Prostate gland (tissue), 2 donors: ENCODE data around the gene USP26. TPM values are rescaled to one million over a fixed set of nuclear protein-coding genes. Genes with fewer than 3 reads are reported as not detected.

Experiments used
- DNase-seq: peaks from one replicate; pipeline ENCODE4 v3.0.0-alpha.2; 2019; ENCODE audit warnings: low spot score
- H3K27ac ChIP-seq, 2 donors: fragments of 200-600 bp; sonication (generic); 2 replicates each; pipeline ENCODE4 v1.5.1; 2017 to 2019
- H3K27me3 ChIP-seq: fragments of 200-600 bp; sonication (generic); replicated peaks from 2 replicates; pipeline ENCODE4 v1.5.1; 2019; ENCODE audit not compliant: insufficient read depth
- H3K36me3 ChIP-seq, 2 donors: fragments of 200-600 bp; sonication (generic); 1 replicate in 1 of 2; 2 replicates in 1 of 2; pipeline versions ENCODE4 v1.5.1 to v1.8.1; 2017 to 2019
- H3K4me1 ChIP-seq: fragments of 200-600 bp; sonication (generic); replicated peaks from 2 replicates; pipeline ENCODE4 v1.5.1; 2019
- H3K4me3 ChIP-seq, 2 donors: fragments of 200-600 bp; sonication (generic); 2 replicates each; pipeline ENCODE4 v1.5.1; 2017 to 2019
- H3K9me3 ChIP-seq: fragments of 200-600 bp; sonication (generic); 2 replicates; pipeline ENCODE4 v1.5.1; 2017
- CTCF ChIP-seq, 4 experiments: fragments of 200-600 bp in 2 of 4; fragments of 450-650 bp in 2 of 4; sonication (generic) in 2 of 4; IDR thresholded peaks; 1 replicate in 3 of 4; 2 replicates in 1 of 4; pipeline ENCODE4 v1.5.1; 2016 to 2019; ENCODE audit warnings: antibody characterized with exemption in 4 of 4, mild to moderate bottlenecking in 2 of 4, moderate library complexity in 2 of 4
- POLR2A ChIP-seq: fragments of 450-650 bp; IDR thresholded peaks from one replicate; pipeline ENCODE4 v1.6.1; 2016; ENCODE audit warnings: antibody characterized with exemption, mild to moderate bottlenecking
- POLR2AphosphoS5 ChIP-seq: sonication (generic); formaldehyde crosslinking; IDR thresholded peaks from one replicate; pipeline ENCODE4 v1.6.1; 2017; ENCODE audit warnings: antibody characterized with exemption
- whole genome bisulfite sequencing: methylation state at CpG from one replicate; pipeline ENCODE4 v1.1.5; 2018; 5-methylcytosine and 5-hydroxymethylcytosine counted together
- intact Hi-C: fragments of 100-400 bp; cut with DNase I; formaldehyde crosslinking; loops from one replicate; pipeline ENCODE4 v1.14.2; 2022
- total RNA-seq, 2 donors: library from RNA; depleted of rRNA; stranded (reverse); fragments of >200 nt; gene quantifications; one replicate each; pipeline ENCODE4 v1.1.0, GENCODE V29; 2016

The USP26 gene
- total RNA-seq, 2 donors from 2014 or later: 4.5 TPM; not detected in 1

- TF ChIP-seq POLR2A: no peak
- TF ChIP-seq CTCF (IDR thresholded peaks at IDR 0.05): no peak
- no peak for TF ChIP-seq POLR2AphosphoS5
- H3K36me3 ChIP-seq: no peaks in the 10 kb centered on the region
- H3K27ac ChIP-seq: no peak overlapping the region
- no peaks in the 10 kb centered on the region for H3K4me1 ChIP-seq
- no peak overlapping the region for H3K4me3 ChIP-seq
- no peaks in the 10 kb centered on the region for H3K27me3 ChIP-seq
- DNase-seq: no peak
- H3K9me3 ChIP-seq: no peaks in the 10 kb centered on the region
- intact Hi-C loops: no loop called here
Measured at GRCh38 chrX:133072566-133072965, 24.3 kb downstream of the USP26 start.

DNA sequence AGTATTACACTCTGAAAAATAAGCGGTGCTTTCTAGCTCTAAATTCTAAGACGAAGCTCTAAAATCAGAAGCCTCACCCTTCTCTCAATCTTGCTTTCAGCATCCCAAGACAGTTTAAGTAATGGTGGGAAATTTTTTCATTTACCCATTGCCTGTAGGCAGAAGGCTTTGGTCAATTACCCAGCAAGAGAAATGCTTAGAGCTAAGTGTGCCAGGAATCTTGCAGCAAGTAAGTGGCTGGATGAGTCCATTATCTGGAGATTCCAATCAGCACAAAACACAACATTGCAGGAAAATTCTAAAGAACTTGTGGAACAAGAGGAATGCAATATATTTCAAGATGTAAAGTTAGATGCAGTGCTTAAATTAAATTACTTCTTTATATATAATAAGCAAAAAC, 28.4 kb downstream of the USP26 start:
- 97% methylated on average over 2 of the region's 2 CpGs for WGBS
- no peak for DNase-seq
- intact Hi-C loops: no loop called here

DNA sequence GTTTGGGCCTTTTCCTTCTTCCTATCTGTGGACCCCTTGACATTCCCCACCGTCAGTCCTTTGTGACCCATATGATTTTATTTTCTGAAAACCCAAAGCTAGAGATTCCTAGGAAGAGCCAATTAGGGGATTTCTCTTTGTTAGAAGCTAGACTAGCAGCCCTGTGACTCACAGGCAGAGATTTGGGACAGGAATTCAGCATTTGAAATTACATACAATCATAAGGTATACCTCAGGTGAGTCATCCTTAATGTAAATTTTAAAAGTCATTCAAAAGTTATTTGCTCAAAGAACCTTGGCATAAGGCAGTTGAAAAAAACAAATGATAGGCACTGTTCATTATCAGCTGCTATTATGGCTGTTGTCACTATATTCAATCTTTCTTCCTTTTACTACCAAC, 40.6 kb downstream of the USP26 start:
- Histone ChIP-seq H3K27ac (no peak overlapping the region), H3K27me3 (no peaks in the 10 kb centered on the region), H3K36me3 (no peaks in the 10 kb centered on the region), H3K9me3 (no peaks in the 10 kb centered on the region), H3K4me3 (no peak overlapping the region), H3K4me1 (no peaks in the 10 kb centered on the region)
- TF ChIP-seq POLR2AphosphoS5: no peak
- no peak for TF ChIP-seq CTCF (IDR thresholded peaks at IDR 0.05)
- TF ChIP-seq POLR2A: no peak
- no peak for DNase-seq
- intact Hi-C loops: no loop called here
- WGBS: 77% methylated on average over 1 of the region's 1 CpG

More for the DNA sequence above, 28.4 kb downstream of the USP26 start:
- H3K27ac ChIP-seq: no peak overlapping the region
- no peaks in the 10 kb centered on the region for H3K9me3 ChIP-seq
- no peaks in the 10 kb centered on the region for H3K4me1 ChIP-seq
- H3K27me3 ChIP-seq: no peaks in the 10 kb centered on the region
- no peaks in the 10 kb centered on the region for H3K36me3 ChIP-seq
- H3K4me3 ChIP-seq: no peak overlapping the region
- no peak for TF ChIP-seq CTCF (IDR thresholded peaks at IDR 0.05)
- no peak for TF ChIP-seq POLR2A
- TF ChIP-seq POLR2AphosphoS5: no peak

GRCh38 chrX:133054761-133055405, 42.0 kb downstream of the USP26 start:
- intact Hi-C loops: no loop called here
- no peak for TF ChIP-seq POLR2A
- no peak for TF ChIP-seq POLR2AphosphoS5
- TF ChIP-seq CTCF (IDR thresholded peaks at IDR 0.05): no peak
- Histone ChIP-seq H3K4me3 (no peak overlapping the region), H3K27me3 (no peaks in the 10 kb centered on the region), H3K9me3 (no peaks in the 10 kb centered on the region), H3K27ac (no peak overlapping the region), H3K36me3 (no peaks in the 10 kb centered on the region), H3K4me1 (no peaks in the 10 kb centered on the region)
- DNase-seq: no peak

- 76% methylated on average over 3 of the region's 3 CpGs for WGBS
- H3K4me3 ChIP-seq: no peak overlapping the region
- H3K27ac ChIP-seq: no peak overlapping the region
- no peaks in the 10 kb centered on the region for H3K27me3 ChIP-seq
- no peaks in the 10 kb centered on the region for H3K36me3 ChIP-seq
- H3K9me3 ChIP-seq: no peaks in the 10 kb centered on the region
- TF ChIP-seq POLR2AphosphoS5: no peak
- TF ChIP-seq POLR2A: no peak
- no peak for TF ChIP-seq CTCF (IDR thresholded peaks at IDR 0.05)
- intact Hi-C loops: no loop called here
- DNase-seq: no peak
- H3K4me1 ChIP-seq: no peaks in the 10 kb centered on the region
Measured at GRCh38 chrX:133053861-133054598, 42.9 kb downstream of the USP26 start.
